T-helper 9 cell (primary cell): ENCODE results near the gene SMIM1.

ENCODE experiments used
- DNase-seq: peaks from one replicate; pipeline ENCODE4 v3.0.0-alpha.2; 2020

The SMIM1 gene

DNA sequence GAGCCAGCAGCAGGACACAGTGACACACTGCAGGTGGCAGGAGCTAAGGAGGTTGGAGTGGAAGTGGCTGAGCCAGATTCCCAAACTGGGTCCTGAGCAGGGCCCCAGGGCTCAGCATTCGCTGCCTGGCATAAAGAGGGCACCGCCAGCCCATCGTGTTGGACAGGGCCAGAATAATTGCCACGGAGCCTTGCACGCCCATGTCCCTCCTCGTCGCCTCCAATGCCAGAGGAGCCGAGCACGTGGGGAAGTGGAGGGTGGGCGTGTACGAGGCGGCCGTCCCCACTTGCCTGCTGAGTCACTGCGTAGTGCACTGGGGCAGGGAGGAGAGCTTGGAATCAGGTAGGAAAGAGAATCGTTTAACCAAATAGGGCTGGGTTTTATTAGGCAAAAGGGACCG lies 49.9 kb downstream of the SMIM1 start:
- DNase-seq, result no peak

DNA sequence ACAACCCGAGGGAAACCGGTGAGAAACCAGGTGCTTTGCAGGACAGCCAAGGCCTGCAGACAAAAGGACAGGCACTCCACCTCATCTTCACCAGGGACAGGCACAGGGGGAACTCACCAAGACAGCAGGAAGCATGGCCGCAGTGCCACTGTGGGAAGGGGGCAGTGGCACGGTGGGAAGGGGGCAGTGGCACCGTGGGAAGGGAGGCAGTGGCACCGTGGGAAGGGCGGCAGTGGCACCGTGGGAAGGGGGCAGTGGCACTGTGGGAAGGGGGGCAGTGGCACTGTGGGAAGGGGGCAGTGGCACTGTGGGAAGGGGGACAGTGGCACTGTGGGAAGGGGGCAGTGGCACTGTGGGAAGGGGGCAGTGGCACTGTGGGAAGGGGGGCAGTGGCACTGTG lies 52.1 kb downstream of the SMIM1 start:
- no peak for DNase-seq

- DNase-seq, result no peak
Observed at GRCh38 chr1:3825356-3825755, 52.8 kb downstream of the SMIM1 start.
